Karpas-422 (cell line): ENCODE data around the gene C19orf85. TPM values are rescaled to one million over a fixed set of nuclear protein-coding genes. Genes with fewer than 3 reads are reported as not detected.

Experiments
- DNase-seq: peaks from one replicate; pipeline ENCODE4 v3.0.0-alpha.2; 2015
- H2AFZ ChIP-seq: fragments of 200-600 bp; sonication (generic); 2 replicates; pipeline ENCODE4 v1.6.1; 2014; ENCODE audit warnings: antibody characterized with exemption, low read length, mixed read lengths
- H3K27ac ChIP-seq: fragments of 200-600 bp; sonication (generic); 2 replicates; pipeline ENCODE4 v1.5.1; 2014; ENCODE audit warnings: mild to moderate bottlenecking, low read length, moderate library complexity
- H3K27me3 ChIP-seq: fragments of 200-600 bp; sonication (generic); 2 replicates; pipeline ENCODE4 v1.6.1; 2014; ENCODE audit warnings: low read length, mixed read lengths
- H3K36me3 ChIP-seq: fragments of 200-600 bp; sonication (generic); 2 replicates; pipeline ENCODE4 v1.6.1; 2014; ENCODE audit warnings: low read length, mixed read lengths; ENCODE audit not compliant: insufficient read depth
- H3K4me1 ChIP-seq: fragments of 200-600 bp; sonication (generic); 2 replicates; pipeline ENCODE4 v1.6.1; 2014; ENCODE audit warnings: mild to moderate bottlenecking, low read length, mixed read lengths
- H3K4me2 ChIP-seq: fragments of 200-600 bp; sonication (generic); 2 replicates; pipeline ENCODE4 v1.6.1; 2014; ENCODE audit warnings: low read length, low read depth, mild to moderate bottlenecking; ENCODE audit not compliant: poor library complexity, severe bottlenecking
- H3K4me3 ChIP-seq: fragments of 200-600 bp; sonication (generic); 2 replicates; pipeline ENCODE4 v1.5.1; 2014; ENCODE audit warnings: mild to moderate bottlenecking, antibody characterized with exemption, low read length, mixed read lengths
- H3K79me2 ChIP-seq: fragments of 200-600 bp; sonication (generic); 2 replicates; pipeline ENCODE4 v1.6.1; 2014; ENCODE audit warnings: mild to moderate bottlenecking, low read length, mixed read lengths
- H3K9ac ChIP-seq: fragments of 200-600 bp; sonication (generic); 2 replicates; pipeline ENCODE4 v1.6.0; 2014; ENCODE audit warnings: low read length
- H3K9me2 ChIP-seq: fragments of 200-600 bp; sonication (generic), shearing (Covaris generic); replicated peaks from 2 replicates; pipeline ENCODE4 v1.6.0; 2014; ENCODE audit warnings: mild to moderate bottlenecking, low read length, moderate library complexity; ENCODE audit not compliant: insufficient read depth
- H3K9me3 ChIP-seq: fragments of 300-700, 200-600 bp; sonication (generic); 2 replicates; pipeline ENCODE4 v1.6.1; 2014; ENCODE audit warnings: low read length, mixed read lengths
- H4K20me1 ChIP-seq: fragments of 200-600 bp; sonication (generic); 2 replicates; pipeline ENCODE4 v1.6.1; 2014; ENCODE audit warnings: mild to moderate bottlenecking, antibody characterized with exemption, low read length, low read depth; ENCODE audit not compliant: insufficient read depth
- total RNA-seq: library from RNA; depleted of rRNA; stranded (reverse); fragments of >200 nt; shearing (Covaris generic); gene quantifications from 2 replicates; pipeline ENCODE4 v1.2.3, GENCODE V29; 2014; ENCODE audit warnings: low replicate concordance

The C19orf85 gene
- total RNA-seq, 1 experiment from 2014 or later, result not detected

DNA sequence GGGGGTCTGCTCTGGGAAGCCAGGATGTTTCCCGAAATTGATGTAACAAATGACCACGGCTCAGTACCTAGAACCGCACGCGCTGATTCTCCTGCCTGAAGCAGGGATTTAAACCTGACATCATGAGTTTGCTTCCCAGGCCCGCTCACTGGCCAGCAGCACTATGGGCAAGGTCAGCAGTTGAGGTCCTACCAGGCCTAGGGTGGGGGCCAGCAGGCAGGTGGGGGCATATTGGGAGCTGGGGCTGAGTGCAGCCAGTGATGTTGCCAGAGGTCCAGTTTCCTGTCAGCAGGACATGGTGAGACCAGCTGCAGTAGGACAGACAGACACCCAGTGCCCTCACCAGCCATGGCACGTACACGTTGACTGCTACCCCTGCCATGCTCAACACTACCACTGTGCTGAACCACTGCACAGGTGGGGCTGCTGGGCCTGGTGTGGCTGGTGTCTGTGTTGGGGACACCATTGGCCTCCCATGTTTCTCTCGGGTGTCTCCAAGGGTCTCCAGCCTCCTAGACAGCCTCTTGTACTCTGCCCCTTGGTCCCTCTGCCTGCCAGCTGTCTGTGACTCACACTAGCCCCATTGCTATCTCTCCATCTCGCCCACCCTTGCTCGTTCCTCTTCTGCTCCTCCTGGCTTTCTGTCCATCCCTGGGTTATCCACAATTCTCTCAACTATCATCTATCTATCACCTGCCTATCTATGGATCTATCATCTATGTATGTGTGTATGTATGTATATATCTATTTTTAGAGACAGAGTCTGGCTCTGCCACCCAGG is 1.1 kb upstream of the C19orf85 start:
- H3K9me3 ChIP-seq, result no peaks in the 10 kb centered on the region
- H3K4me2 ChIP-seq, result no peak overlapping the region
- no peaks in the 10 kb centered on the region for H3K36me3 ChIP-seq
- H3K9me2 ChIP-seq, result no peaks in the 10 kb centered on the region
- no peak overlapping the region for H3K27ac ChIP-seq
- H3K79me2 ChIP-seq, result peaks cover 5% of the 10 kb centered on the region
- H3K27me3 ChIP-seq, result no peaks in the 10 kb centered on the region
- no peak overlapping the region for H3K9ac ChIP-seq
- H3K4me3 ChIP-seq, result no peak overlapping the region
- peaks cover 16% of the 10 kb centered on the region for H3K4me1 ChIP-seq
- DNase-seq, result no peak
- H4K20me1 ChIP-seq, result no peaks in the 10 kb centered on the region
- H2AFZ ChIP-seq, result no peak overlapping the region

DNA sequence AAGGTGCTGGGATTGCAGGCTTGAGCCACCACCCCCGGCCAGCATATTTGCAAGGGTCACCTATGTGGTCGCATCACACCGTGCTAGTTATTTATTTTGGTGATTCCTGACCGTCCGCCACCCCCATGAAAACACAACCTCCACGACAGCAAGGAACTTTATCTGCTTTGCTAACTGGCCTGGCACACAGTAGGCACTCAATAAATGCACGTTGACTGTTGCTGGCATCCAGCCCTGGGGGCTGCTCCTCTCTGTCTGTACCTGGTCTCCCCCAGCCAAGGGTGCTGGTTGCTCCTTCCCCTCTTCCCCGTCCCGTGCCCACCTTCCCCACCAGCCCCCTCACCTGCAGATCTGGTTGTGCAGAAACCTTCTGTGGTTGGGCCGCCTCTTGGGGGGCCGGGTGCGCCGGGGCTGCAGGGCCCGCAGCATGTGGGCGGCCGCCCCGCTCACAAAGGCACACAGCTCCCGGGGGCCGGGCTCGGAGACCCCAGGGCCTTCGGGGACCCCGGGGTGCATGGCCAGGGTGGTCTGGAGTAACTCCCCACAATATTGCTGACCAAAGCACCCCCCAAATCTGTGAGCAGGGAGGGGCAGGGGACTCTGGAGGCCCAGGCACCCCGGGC is 401 bp downstream of the C19orf85 start:
- Histone ChIP-seq H3K4me1 (peaks cover 21% of the 10 kb centered on the region), H3K9me3 (no peaks in the 10 kb centered on the region), H2AFZ (no peak overlapping the region), H3K36me3 (no peaks in the 10 kb centered on the region), H3K9ac (no peak overlapping the region), H3K9me2 (no peaks in the 10 kb centered on the region), H4K20me1 (no peaks in the 10 kb centered on the region), H3K27ac (no peak overlapping the region), H3K4me2 (no peak overlapping the region), H3K4me3 (no peak overlapping the region), H3K79me2 (peaks cover 20% of the 10 kb centered on the region), H3K27me3 (no peaks in the 10 kb centered on the region)
- no peak for DNase-seq

DNA sequence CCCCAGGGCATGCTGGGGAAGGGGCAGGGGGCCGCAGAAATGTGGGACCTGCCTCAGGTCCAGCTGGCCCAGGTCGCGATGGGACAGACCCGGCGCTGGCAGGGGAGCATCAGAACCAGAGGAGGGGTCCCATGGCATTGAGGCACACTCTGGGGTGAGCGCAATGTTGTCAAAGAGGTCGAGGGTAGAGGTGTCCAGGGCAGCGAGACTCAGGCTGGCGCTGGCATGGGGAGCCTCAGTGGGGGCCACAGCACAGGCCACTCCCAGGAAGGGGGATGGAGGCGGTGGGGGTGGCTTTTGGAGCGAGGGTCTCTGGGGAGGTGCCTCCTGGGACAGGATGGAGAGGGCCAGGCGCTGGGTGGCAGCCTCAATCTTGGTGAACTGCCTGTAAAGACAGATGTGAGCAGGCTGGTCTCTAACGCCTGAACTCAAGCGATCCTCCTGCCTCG is 944 bp downstream of the C19orf85 start:
- H3K4me2 ChIP-seq, result no peak overlapping the region
- H3K36me3 ChIP-seq, result no peaks in the 10 kb centered on the region
- no peaks in the 10 kb centered on the region for H3K9me3 ChIP-seq
- no peaks in the 10 kb centered on the region for H4K20me1 ChIP-seq
- no peak overlapping the region for H3K9ac ChIP-seq
- no peaks in the 10 kb centered on the region for H3K9me2 ChIP-seq
- no peak for DNase-seq
- no peaks in the 10 kb centered on the region for H3K27me3 ChIP-seq
- peaks cover 21% of the 10 kb centered on the region for H3K4me1 ChIP-seq
- peaks cover 23% of the 10 kb centered on the region for H3K79me2 ChIP-seq
- no peak overlapping the region for H3K4me3 ChIP-seq
- no peak overlapping the region for H2AFZ ChIP-seq
- H3K27ac ChIP-seq, result no peak overlapping the region

DNA sequence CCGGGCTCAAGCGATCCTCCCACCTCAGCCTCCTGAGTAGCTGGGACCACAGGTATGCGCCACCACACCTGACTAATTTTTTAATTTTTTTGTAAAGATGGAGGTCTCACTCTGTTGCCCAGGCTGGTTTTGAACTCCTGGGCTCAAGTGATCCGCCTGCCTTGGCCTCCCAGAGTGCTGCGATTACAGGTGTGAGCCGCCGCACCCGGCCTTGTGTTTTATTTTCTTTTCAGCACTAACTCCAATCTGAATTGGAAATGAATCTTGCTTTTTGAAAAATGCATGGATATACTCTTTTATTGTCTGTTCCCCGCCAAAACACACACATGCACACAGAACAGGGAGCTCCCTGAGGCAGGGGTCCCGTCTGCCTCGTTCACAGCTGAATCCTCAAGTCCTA is 1.8 kb downstream of the C19orf85 start:
- DNase-seq, result no peak
- Histone ChIP-seq H3K4me2 (no peak overlapping the region), H3K9ac (no peak overlapping the region), H3K4me3 (no peak overlapping the region), H2AFZ (no peak overlapping the region), H3K9me3 (no peaks in the 10 kb centered on the region), H3K36me3 (no peaks in the 10 kb centered on the region), H3K9me2 (no peaks in the 10 kb centered on the region), H3K27me3 (no peaks in the 10 kb centered on the region), H4K20me1 (no peaks in the 10 kb centered on the region), H3K4me1 (peaks cover 18% of the 10 kb centered on the region), H3K79me2 (peaks cover 26% of the 10 kb centered on the region), H3K27ac (no peak overlapping the region)

DNA sequence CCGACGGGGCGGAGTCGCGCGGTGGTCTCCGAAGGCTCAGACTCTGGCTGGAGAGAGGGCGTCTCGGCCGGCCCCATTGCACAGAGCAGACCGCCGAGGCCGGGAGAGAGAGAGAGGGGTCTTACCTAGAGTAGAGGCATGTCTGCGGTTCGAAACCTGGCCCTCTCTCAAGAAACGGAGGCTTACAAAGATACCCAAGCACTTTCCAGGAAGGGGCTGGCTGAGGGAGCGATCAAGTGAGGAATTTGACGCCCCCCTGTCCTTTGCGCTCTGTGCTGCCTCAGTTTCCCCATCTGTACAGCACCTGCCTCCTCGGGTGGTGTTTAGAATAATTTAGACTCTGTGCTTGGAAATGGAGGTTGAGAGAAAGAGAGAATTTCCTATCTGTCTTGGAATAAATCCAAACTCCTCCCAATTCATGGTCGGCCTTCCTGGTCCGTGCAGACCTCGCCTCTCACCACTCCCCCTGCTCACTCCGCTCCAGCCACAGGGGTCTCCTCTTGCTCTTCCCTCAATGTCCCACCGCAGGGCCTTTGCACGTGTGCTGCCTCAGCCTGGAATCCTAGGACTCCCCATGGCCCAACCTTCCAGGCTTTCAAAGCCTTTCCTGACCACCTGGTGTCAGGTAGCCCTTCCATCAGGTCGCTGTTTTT is 2.5 kb downstream of the C19orf85 start:
- Histone ChIP-seq H4K20me1 (no peaks in the 10 kb centered on the region), H3K4me3 (peak overlapping the region; percentile 60), H3K79me2 (peaks cover 26% of the 10 kb centered on the region), H3K9ac (peak overlapping the region; percentile 65), H3K27me3 (no peaks in the 10 kb centered on the region), H3K9me3 (no peaks in the 10 kb centered on the region), H3K4me2 (peak overlapping the region; percentile 76), H3K9me2 (no peaks in the 10 kb centered on the region), H3K27ac (no peak overlapping the region), H3K36me3 (no peaks in the 10 kb centered on the region), H3K4me1 (peaks cover 18% of the 10 kb centered on the region), H2AFZ (peak overlapping the region; percentile 46; the same call in 1 of the 2 replicates)
- DNase-seq, result no peak

DNA sequence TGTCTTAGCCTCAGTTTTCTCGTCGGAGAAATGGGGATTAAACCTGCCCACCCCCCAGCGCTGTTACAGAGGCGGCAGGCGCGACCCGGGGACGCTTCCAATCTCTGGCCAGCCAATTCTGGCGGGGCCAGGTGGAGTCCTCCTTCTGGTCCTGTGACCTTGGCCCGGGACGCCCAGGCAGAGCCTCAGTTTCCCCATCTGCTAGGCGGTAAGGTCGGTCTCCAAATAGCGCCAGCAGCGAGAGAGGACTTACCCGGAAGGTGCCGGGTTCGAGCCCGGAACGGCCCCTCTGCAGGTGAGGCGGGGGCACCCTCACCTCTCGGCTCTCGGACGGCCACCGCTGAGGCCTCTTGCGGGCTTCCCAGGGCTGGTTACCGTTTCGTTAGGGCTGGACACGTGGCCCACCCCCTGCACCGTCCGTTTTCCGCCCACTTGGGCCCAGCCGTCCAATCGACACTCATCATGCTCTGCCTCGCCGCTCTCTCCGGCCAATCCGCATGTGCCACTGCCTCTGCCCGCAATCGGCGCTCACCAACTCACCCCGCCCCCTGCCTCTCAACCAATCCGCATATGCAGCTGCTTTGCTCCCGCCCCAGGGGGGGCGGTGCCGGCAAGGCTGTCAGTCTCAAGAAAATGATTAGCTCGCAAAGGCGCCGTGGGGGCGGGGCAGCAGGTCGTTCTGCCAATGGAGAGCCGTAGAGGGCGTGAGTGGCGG is 3.1 kb downstream of the C19orf85 start, which contains the start of gene ISOC2:
ISOC2 (minus strand) TSS at position 384 of the 715 bp plus-strand sequence. CDS start 5,156 bp downstream, outside the sequence.
- Histone ChIP-seq H3K4me1 (peaks cover 18% of the 10 kb centered on the region), H3K9me2 (no peaks in the 10 kb centered on the region), H3K27ac (peak within 1 kb of the TSS; percentile 88), H3K36me3 (no peaks in the 10 kb centered on the region), H3K4me2 (peak within 1 kb of the TSS; percentile 98), H3K79me2 (peaks cover 26% of the 10 kb centered on the region), H3K4me3 (peak within 1 kb of the TSS; percentile 93), H3K9me3 (no peaks in the 10 kb centered on the region), H4K20me1 (no peaks in the 10 kb centered on the region), H3K27me3 (no peaks in the 10 kb centered on the region), H2AFZ (peak within 1 kb of the TSS; percentile 55; the same call in 1 of the 2 replicates), H3K9ac (peak within 1 kb of the TSS; percentile 97)
- peak; percentile 100 for DNase-seq

DNA sequence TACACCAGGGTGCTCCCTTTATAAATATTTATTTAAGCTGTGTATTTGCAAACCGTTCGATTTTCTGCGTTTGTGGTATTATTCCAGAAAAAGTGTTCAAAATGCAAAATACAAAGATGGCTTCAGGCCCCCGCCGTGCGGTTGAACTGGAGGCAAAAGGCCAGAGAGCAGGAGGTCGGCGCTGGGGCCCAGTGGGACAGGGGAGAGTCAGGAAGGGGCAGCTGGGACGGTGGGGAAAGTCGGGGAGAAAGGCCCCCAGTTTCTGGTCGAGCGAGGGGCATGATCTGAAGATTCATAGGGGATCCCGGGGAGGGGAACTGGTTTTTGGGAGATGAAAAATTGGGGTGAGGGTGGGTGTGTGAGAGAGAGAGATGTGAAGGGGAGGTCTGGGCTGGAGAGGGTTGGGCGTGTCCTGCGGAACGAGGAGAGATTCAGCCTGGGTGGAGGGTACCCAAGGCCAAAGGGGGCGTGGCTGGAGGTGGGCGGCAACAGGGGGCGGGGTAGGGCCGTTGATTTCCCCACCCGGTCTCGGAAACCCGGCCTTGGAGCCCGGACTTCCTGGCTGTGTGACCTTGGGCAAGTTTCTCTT is 3.8 kb downstream of the C19orf85 start:
- Histone ChIP-seq H3K27me3 (no peaks in the 10 kb centered on the region), H3K36me3 (no peaks in the 10 kb centered on the region), H3K9me2 (no peaks in the 10 kb centered on the region), H3K4me1 (peaks cover 18% of the 10 kb centered on the region), H3K4me3 (peak overlapping the region; percentile 93), H3K9ac (peak overlapping the region; percentile 97), H3K79me2 (peaks cover 26% of the 10 kb centered on the region), H2AFZ (no peak overlapping the region), H3K4me2 (peak overlapping the region; percentile 98), H4K20me1 (no peaks in the 10 kb centered on the region), H3K27ac (peak overlapping the region; percentile 88), H3K9me3 (no peaks in the 10 kb centered on the region)
- DNase-seq, result peak; percentile 89
